HEK293T (cell line): ENCODE measurements around the gene SPAG16.
A peak's percentile ranks its signal among the peaks of the same experiment; 100 is the strongest.

Experiments used
- CTCF ChIA-PET: fragments of 350-600 bp; formaldehyde crosslinking; extraction: SDS; loops from one replicate; lab custom pipeline; 2021; ENCODE audit warnings: antibody characterized with exemption, inconsistent platforms; lab: Yijun Ruan, JAX
- POLR2A ChIA-PET: fragments of 350-600 bp; formaldehyde crosslinking; extraction: SDS; loops from one replicate; lab custom pipeline; 2020; ENCODE audit warnings: antibody characterized with exemption, inconsistent platforms; lab: Yijun Ruan, JAX
- DNase-seq: peaks from one replicate; pipeline ENCODE4 v3.0.0; 2012; ENCODE audit warnings: mixed read lengths; ENCODE audit errors: extremely low spot score
- ARNT ChIP-seq: fragments of 450-650 bp; IDR thresholded peaks from 2 replicates; pipeline ENCODE4 v1.6.1; 2017; ENCODE audit warnings: mild to moderate bottlenecking
- BHLHE40 ChIP-seq: fragments of 450-650 bp; IDR thresholded peaks from 2 replicates; pipeline ENCODE4 v1.6.1; 2016; ENCODE audit warnings: mild to moderate bottlenecking, moderate library complexity, borderline replicate concordance
- CTBP1 ChIP-seq: fragments of 450-650 bp; IDR thresholded peaks from 2 replicates; pipeline ENCODE4 v1.6.1; 2016; ENCODE audit warnings: borderline replicate concordance
- ELF4 ChIP-seq: fragments of 450-650 bp; IDR thresholded peaks from 2 replicates; pipeline ENCODE4 v1.6.1; 2017; ENCODE audit warnings: antibody characterized with exemption
- FOXA1 ChIP-seq: fragments of 450-650 bp; IDR thresholded peaks from 2 replicates; pipeline ENCODE4 v1.6.1; 2016; ENCODE audit warnings: mild to moderate bottlenecking
- FOXK2 ChIP-seq: fragments of 450-650 bp; IDR thresholded peaks from 2 replicates; pipeline ENCODE4 v1.6.1; 2016; ENCODE audit warnings: mild to moderate bottlenecking
- FOXM1 ChIP-seq: fragments of 450-650 bp; IDR thresholded peaks from 2 replicates; pipeline ENCODE4 v1.6.1; 2017; ENCODE audit warnings: mild to moderate bottlenecking, borderline replicate concordance
- HDGF ChIP-seq: fragments of 450-650 bp; IDR thresholded peaks from 2 replicates; pipeline ENCODE4 v1.6.1; 2017; ENCODE audit warnings: antibody characterized with exemption, borderline replicate concordance
- L3MBTL2 ChIP-seq: fragments of 450-650 bp; conservative IDR thresholded peaks from 2 replicates; pipeline ENCODE4 v1.6.1; 2016; ENCODE audit warnings: mild to moderate bottlenecking
- LEF1 ChIP-seq: fragments of 450-650 bp; IDR thresholded peaks from 2 replicates; pipeline ENCODE4 v1.6.1; 2017; ENCODE audit warnings: mild to moderate bottlenecking, borderline replicate concordance
- NFRKB ChIP-seq: fragments of 450-650 bp; IDR thresholded peaks from 2 replicates; pipeline ENCODE4 v1.6.1; 2016; ENCODE audit warnings: mild to moderate bottlenecking, moderate library complexity
- PKNOX1 ChIP-seq: fragments of 450-650 bp; IDR thresholded peaks from 2 replicates; pipeline ENCODE4 v1.6.1; 2016
- SP1 ChIP-seq: fragments of 450-650 bp; IDR thresholded peaks from 2 replicates; pipeline ENCODE4 v1.6.1; 2017
- SUZ12 ChIP-seq: fragments of 450-650 bp; IDR thresholded peaks from 2 replicates; pipeline ENCODE4 v1.6.1; 2016; ENCODE audit warnings: mild to moderate bottlenecking
- TARDBP ChIP-seq: fragments of 450-650 bp; IDR thresholded peaks from 2 replicates; pipeline ENCODE4 v1.6.1; 2016
- ZNF384 ChIP-seq: fragments of 450-650 bp; IDR thresholded peaks from 2 replicates; pipeline ENCODE4 v1.6.1; 2016

SPAG16 gene

GRCh38 chr2:214410128-214410775 lies 1126.0 kb downstream of the SPAG16 start:
- TF ChIP-seq FOXK2 (no peak), ELF4 (no peak), ZNF384 (no peak), L3MBTL2 (no peak), LEF1 (no peak)
- ChIA-PET POLR2A (no interaction called here), CTCF (no interaction called here)
- DNase-seq = no peak

DNA sequence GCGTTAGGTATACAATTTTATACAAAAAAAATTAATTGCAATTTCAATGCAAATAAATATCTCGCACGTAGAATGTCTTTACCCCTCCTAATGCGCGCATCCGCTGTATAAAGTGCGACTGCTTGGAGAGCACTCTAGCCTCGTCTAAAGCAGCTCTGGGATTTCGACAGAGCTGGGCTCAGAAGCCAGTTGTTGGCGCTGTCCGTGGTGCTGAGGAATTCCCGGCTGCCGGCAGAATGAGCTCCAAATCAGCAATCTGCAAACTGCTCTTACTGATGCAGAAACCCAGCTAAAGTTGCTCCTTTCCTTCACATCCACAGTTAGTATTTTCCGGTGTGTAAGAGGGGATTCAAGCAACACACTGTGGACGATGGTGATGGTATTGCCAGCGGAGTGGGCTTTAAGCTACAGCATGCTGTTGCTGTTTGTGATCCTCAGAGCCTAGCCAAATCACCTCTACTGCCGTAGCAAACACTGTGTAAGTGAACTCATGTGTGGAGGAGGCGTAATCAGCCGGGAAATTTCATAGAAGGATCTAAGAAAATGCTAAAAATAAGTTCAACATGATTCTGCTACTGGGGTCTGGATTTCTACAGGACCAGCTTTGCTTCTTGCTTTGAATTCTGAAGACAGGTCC lies 1126.8 kb downstream of the SPAG16 start, which contains the start of gene VWC2L:
VWC2L (plus strand) TSS at position 137 of the 637 bp plus-strand sequence. CDS start 3,140 bp downstream, outside the sequence.
- DNase-seq = peak; percentile 61
- ChIA-PET CTCF (no interaction called here), POLR2A (no interaction called here)
- TF ChIP-seq HDGF (no peak), NFRKB (no peak), FOXM1 (no peak), CTBP1 (no peak), SP1 (no peak), ARNT (no peak), BHLHE40 (no peak), ELF4 (no peak), SUZ12 (no peak), ZNF384 (no peak)

- ChIA-PET POLR2A (no interaction called here), CTCF (no interaction called here)
- DNase-seq = no peak
- TF ChIP-seq LEF1 = no peak
- no peak for TF ChIP-seq FOXA1
- no peak for TF ChIP-seq ZNF384
- TF ChIP-seq HDGF = no peak
- TF ChIP-seq SUZ12 = no peak
- TF ChIP-seq FOXM1 = no peak
- TF ChIP-seq TARDBP = no peak
- TF ChIP-seq CTBP1 = no peak
- TF ChIP-seq L3MBTL2 = no peak
- no peak for TF ChIP-seq NFRKB
Observed at GRCh38 chr2:214412679-214413078, 1128.4 kb downstream of the SPAG16 start.

GRCh38 chr2:214436470-214436869 lies 1152.2 kb downstream of the SPAG16 start:
- ChIA-PET CTCF (no interaction called here), POLR2A (no interaction called here)
- TF ChIP-seq FOXA1 (no peak), CTBP1 (no peak), ELF4 (no peak), FOXM1 (no peak), ARNT (no peak), PKNOX1 (no peak), BHLHE40 (no peak), ZNF384 (no peak)
- DNase-seq = no peak

DNA sequence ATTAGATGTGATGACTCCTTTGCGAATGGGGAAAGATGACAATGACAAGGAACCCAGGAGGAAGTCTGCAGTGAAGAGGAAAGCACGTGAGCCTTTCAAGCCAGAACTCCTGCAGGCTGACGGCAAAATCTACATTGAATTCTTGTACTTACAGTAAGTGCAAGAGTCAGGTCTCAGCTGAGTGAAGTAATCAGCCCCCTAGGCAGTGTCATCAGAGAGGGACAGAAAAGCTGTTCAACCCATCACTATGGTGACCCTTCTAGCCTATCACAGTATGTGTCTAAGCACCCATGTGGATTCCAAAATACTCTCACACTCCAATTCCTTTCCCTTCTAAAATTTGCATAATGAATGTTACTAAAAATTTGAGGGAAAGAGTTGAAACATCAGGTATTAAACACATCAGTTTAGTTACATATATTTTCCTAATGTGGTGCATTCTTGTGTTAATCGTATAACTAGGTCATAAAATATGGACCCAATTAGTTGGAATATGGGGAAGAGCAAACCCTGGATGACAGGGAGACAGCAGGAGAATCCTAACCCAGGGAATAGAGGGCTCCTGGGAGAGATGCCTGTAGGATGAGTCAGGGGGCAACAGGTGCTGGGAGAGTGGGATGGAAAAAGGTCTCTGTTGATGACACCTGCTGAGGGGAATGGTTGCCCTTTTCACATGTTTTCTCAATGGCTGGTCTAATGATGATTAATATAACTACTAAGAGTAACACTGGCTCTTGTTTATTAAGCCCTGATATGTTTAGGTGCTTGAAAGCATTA lies 1166.0 kb downstream of the SPAG16 start:
- POLR2A ChIA-PET = no interaction called here
- DNase-seq = no peak
- no peak for TF ChIP-seq ELF4
- CTCF ChIA-PET = interaction anchor here (0.6 kb wide), 1 partner anchor 819 kb away, joined by 3 read pairs; no protein-coding TSS in a partner anchor

DNA sequence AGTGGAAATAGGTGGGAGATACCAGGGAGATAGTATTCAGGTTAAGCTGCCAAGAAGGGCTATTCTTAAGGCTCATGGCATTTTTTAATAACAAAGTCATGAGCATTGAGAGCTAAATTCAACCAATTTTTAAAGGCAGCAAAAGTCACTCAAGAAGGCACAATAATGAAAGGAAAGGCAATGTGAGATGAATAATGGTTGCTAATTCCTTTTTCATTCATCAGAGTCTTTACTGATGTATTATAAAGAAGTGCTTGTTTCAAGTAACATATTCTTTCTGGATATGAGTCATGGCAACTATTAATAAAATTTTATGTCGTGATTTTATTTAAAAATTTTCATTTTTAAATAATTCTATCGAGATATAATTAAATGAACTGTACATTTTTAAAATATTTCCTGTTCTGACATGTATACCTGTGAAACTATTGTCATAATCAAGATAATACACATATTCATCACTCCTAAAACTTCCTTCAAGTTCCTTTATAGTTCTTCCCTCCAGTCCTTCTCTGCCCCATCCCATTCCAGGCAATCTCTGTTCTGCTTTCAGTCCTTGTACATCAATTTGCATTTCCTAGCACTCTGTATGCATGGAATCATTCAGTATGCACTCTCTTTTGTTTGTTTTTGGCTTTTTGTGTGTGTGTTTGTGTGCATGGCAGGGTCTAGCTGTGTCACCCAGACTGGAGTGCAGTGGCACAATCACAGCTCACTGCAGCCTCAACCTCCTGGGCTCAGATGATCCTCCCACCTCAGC lies 1167.4 kb downstream of the SPAG16 start:
- no peak for DNase-seq
- CTCF ChIA-PET = interaction anchor here (0.8 kb wide), 1 partner anchor 26 kb away, joined by 3 read pairs; no protein-coding TSS in a partner anchor
- TF ChIP-seq BHLHE40 (no peak), ARNT (no peak), ELF4 (no peak), TARDBP (no peak), FOXA1 (no peak), ZNF384 (no peak), FOXK2 (no peak), SP1 (no peak), L3MBTL2 (no peak), NFRKB (no peak)
- POLR2A ChIA-PET = no interaction called here
